H1 (cell line): ENCODE measurements around the gene AGO3. TPM values are rescaled to one million over a fixed set of nuclear protein-coding genes. Genes with fewer than 3 reads are reported as not detected.

Experiments
- CTCF ChIA-PET: fragments of 300-600 bp; sonication (Branson Sonifier 250); formaldehyde crosslinking; loops from one replicate; lab custom pipeline; 2021; ENCODE audit not compliant: partially characterized antibody; lab: Charles Lee
- POLR2A ChIA-PET: fragments of 300-600 bp; sonication (Branson Sonifier 250); formaldehyde crosslinking; loops from one replicate; lab custom pipeline; 2021; ENCODE audit warnings: inconsistent platforms; ENCODE audit not compliant: partially characterized antibody; lab: Charles Lee
- DNase-seq, 2 experiments: peaks; one replicate each; pipeline versions ENCODE4 v3.0.0 to v3.0.0-alpha.2; 2010 to 2022; ENCODE audit warnings: low spot score in 2 of 2, low read depth in 1 of 2, mixed read lengths in 1 of 2
- FAIRE-seq: peaks from 2 replicates; lab custom pipeline; 2011; peaks lifted over from hg19 to GRCh38; lab: Jason Lieb, UNC
- H2AFZ ChIP-seq: 2 replicates; pipeline ENCODE4 v1.8.1; 2012; ENCODE audit warnings: low read length, inconsistent platforms
- H2AK5ac ChIP-seq: 2 replicates; pipeline ENCODE4 v1.6.1; 2013; ENCODE audit warnings: low read depth, low read length
- H2BK120ac ChIP-seq: replicated peaks from 2 replicates; pipeline ENCODE3; 2013; ENCODE audit warnings: low read depth, low read length, inconsistent platforms
- H2BK12ac ChIP-seq: 2 replicates; pipeline ENCODE4 v1.6.1; 2013; ENCODE audit warnings: low read depth, low read length
- H2BK15ac ChIP-seq: 2 replicates; pipeline ENCODE4 v1.6.1; 2013; ENCODE audit warnings: low read length
- H2BK20ac ChIP-seq: 2 replicates; pipeline ENCODE4 v1.6.1; 2013; ENCODE audit warnings: low read length
- H2BK5ac ChIP-seq: 2 replicates; pipeline ENCODE4 v1.6.1; 2013; ENCODE audit warnings: low read depth, low read length
- H3K14ac ChIP-seq: 2 replicates; pipeline ENCODE4 v1.6.1; 2013; ENCODE audit warnings: inconsistent platforms; ENCODE audit not compliant: insufficient read length
- H3K18ac ChIP-seq: 2 replicates; pipeline ENCODE4 v1.6.1; 2013; ENCODE audit warnings: low read length; ENCODE audit errors: extremely low read depth
- H3K23ac ChIP-seq: 2 replicates; pipeline ENCODE4 v1.6.1; 2013; ENCODE audit warnings: inconsistent platforms; ENCODE audit not compliant: insufficient read length
- H3K23me2 ChIP-seq: 2 replicates; pipeline ENCODE4 v1.6.1; 2013; ENCODE audit warnings: low read depth, low read length
- H3K27ac ChIP-seq: 2 replicates; pipeline ENCODE4 v1.6.1; 2011; ENCODE audit warnings: low read depth, low read length, inconsistent platforms
- H3K27me3 ChIP-seq, 4 experiments: replicated peaks in 1 of 4; 1 replicate in 1 of 4; 2 replicates in 3 of 4; pipeline versions ENCODE4 v1.6.1 to v1.8.1; 2011 to 2013; ENCODE audit warnings: low read length in 3 of 4, mild to moderate bottlenecking in 3 of 4, inconsistent platforms in 2 of 4, mixed read lengths in 2 of 4, moderate library complexity in 1 of 4; ENCODE audit not compliant: control insufficient read depth in 3 of 4, insufficient read depth in 3 of 4; ENCODE audit errors: extremely low read depth in 1 of 4
- H3K36me3 ChIP-seq, 4 experiments: 2 replicates each; pipeline versions ENCODE4 v1.6.1 to v1.8.1; 2011 to 2013; ENCODE audit warnings: mild to moderate bottlenecking in 4 of 4, low read length in 3 of 4, moderate library complexity in 2 of 4, control low read depth in 1 of 4, inconsistent platforms in 1 of 4; ENCODE audit not compliant: insufficient read depth in 4 of 4, control insufficient read depth in 2 of 4
- H3K4ac ChIP-seq: replicated peaks from 2 replicates; pipeline ENCODE3; 2013; ENCODE audit warnings: low read length, low read depth, mixed read lengths, inconsistent platforms; ENCODE audit not compliant: insufficient read length
- H3K4me1 ChIP-seq, 4 experiments: replicated peaks in 1 of 4; 1 replicate in 1 of 4; 2 replicates in 3 of 4; pipeline versions ENCODE4 v1.6.1 to v1.8.1; 2011 to 2013; ENCODE audit warnings: low read length in 3 of 4, inconsistent platforms in 2 of 4, mixed read lengths in 1 of 4; ENCODE audit not compliant: insufficient read depth in 4 of 4, control insufficient read depth in 3 of 4
- H3K4me2 ChIP-seq, 2 experiments: 2 replicates each; pipeline versions ENCODE4 v1.6.1 to v1.8.1; 2011 to 2013; ENCODE audit warnings: low read depth in 2 of 2, low read length in 2 of 2, control low read depth in 1 of 2, inconsistent platforms in 1 of 2, mild to moderate bottlenecking in 1 of 2; ENCODE audit not compliant: insufficient read depth in 1 of 2
- H3K4me3 ChIP-seq, 4 experiments: fragments of 200-600, 300-600 bp in 1 of 4; sonication (generic), shearing (Covaris generic), sonication (Bioruptor Twin) in 1 of 4; 2 replicates each; pipeline versions ENCODE4 v1.5.1 to v1.8.1; 2011 to 2016; ENCODE audit warnings: low read length in 4 of 4, low read depth in 3 of 4, control low read depth in 2 of 4, inconsistent platforms in 2 of 4, mild to moderate bottlenecking in 2 of 4, mixed read lengths in 1 of 4, moderate library complexity in 1 of 4; ENCODE audit not compliant: insufficient read depth in 2 of 4; ENCODE audit errors: extremely low read depth in 1 of 4
- H3K56ac ChIP-seq: replicated peaks from 2 replicates; pipeline ENCODE3; 2013; ENCODE audit warnings: low read depth, mild to moderate bottlenecking, mixed read lengths, low read length, inconsistent platforms; ENCODE audit not compliant: insufficient read length
- H3K79me1 ChIP-seq: 2 replicates; pipeline ENCODE4 v1.6.1; 2013; ENCODE audit warnings: low read depth, low read length, control low read depth
- H3K79me2 ChIP-seq, 2 experiments: 2 replicates each; pipeline versions ENCODE4 v1.6.1 to v1.8.1; 2012 to 2013; ENCODE audit warnings: low read length in 2 of 2, mild to moderate bottlenecking in 2 of 2, inconsistent platforms in 1 of 2; ENCODE audit not compliant: insufficient read depth in 2 of 2, control insufficient read depth in 1 of 2
- H3K9ac ChIP-seq, 4 experiments: replicated peaks in 1 of 4; 1 replicate in 1 of 4; 2 replicates in 3 of 4; pipeline versions ENCODE4 v1.6.1 to v1.8.1; 2011 to 2013; ENCODE audit warnings: low read depth in 3 of 4, low read length in 3 of 4, control low read depth in 2 of 4, mild to moderate bottlenecking in 2 of 4, moderate library complexity in 2 of 4, inconsistent platforms in 1 of 4; ENCODE audit errors: extremely low read depth in 1 of 4
- H3K9me3 ChIP-seq, 2 experiments: 2 replicates each; pipeline versions ENCODE4 v1.6.1 to v1.8.1; 2012 to 2013; ENCODE audit warnings: mild to moderate bottlenecking in 2 of 2, moderate library complexity in 2 of 2, control low read depth in 1 of 2, inconsistent platforms in 1 of 2, low read depth in 1 of 2, low read length in 1 of 2, mixed read lengths in 1 of 2; ENCODE audit not compliant: insufficient read depth in 2 of 2
- H4K20me1 ChIP-seq, 2 experiments: replicated peaks in 1 of 2; 2 replicates each; pipeline versions ENCODE3 to v1.8.1; 2011 to 2013; ENCODE audit warnings: inconsistent platforms in 2 of 2, low read length in 2 of 2, mild to moderate bottlenecking in 1 of 2; ENCODE audit not compliant: insufficient read depth in 2 of 2, control insufficient read depth in 1 of 2
- H4K5ac ChIP-seq: 2 replicates; pipeline ENCODE4 v1.6.1; 2013; ENCODE audit warnings: low read length, low read depth, mixed read lengths, inconsistent platforms; ENCODE audit not compliant: insufficient read length
- H4K8ac ChIP-seq: 2 replicates; pipeline ENCODE4 v1.8.0; 2013; ENCODE audit warnings: mild to moderate bottlenecking, moderate library complexity, low read length, inconsistent platforms; ENCODE audit not compliant: insufficient read depth; ENCODE audit errors: extremely low read depth
- H4K91ac ChIP-seq: replicated peaks from 2 replicates; pipeline ENCODE3; 2013; ENCODE audit warnings: low read length, mixed read lengths, inconsistent platforms; ENCODE audit not compliant: insufficient read length
- EP300 ChIP-seq, 2 experiments: IDR thresholded peaks; 1 replicate in 1 of 2; 2 replicates in 1 of 2; pipeline ENCODE4 v1.6.1; 2011 to 2012; ENCODE audit warnings: low read depth in 2 of 2, low read length in 2 of 2, mild to moderate bottlenecking in 2 of 2, borderline replicate concordance in 1 of 2, inconsistent platforms in 1 of 2, moderate library complexity in 1 of 2
- FOSL1 ChIP-seq: IDR thresholded peaks from 2 replicates; pipeline ENCODE4 v1.6.1; 2011; ENCODE audit warnings: mild to moderate bottlenecking, low read depth, low read length, moderate library complexity; ENCODE audit not compliant: insufficient read depth
- HDAC2 ChIP-seq, 2 experiments: fragments of 300-600 bp in 1 of 2; sonication (generic) in 1 of 2; IDR thresholded peaks; 2 replicates each; pipeline ENCODE4 v1.6.1; 2011 to 2012; ENCODE audit warnings: low read depth in 2 of 2, low read length in 2 of 2, mild to moderate bottlenecking in 2 of 2, moderate library complexity in 2 of 2, borderline replicate concordance in 1 of 2, inconsistent platforms in 1 of 2
- KDM1A ChIP-seq: fragments of 200-600, 300-600 bp; sonication (generic); IDR thresholded peaks from 2 replicates; pipeline ENCODE4 v1.7.1; 2016; ENCODE audit warnings: mild to moderate bottlenecking, low read length, borderline replicate concordance
- MAFK ChIP-seq: IDR thresholded peaks from 2 replicates; pipeline ENCODE4 v1.6.1; 2012; ENCODE audit warnings: low read depth, mild to moderate bottlenecking, improper control_type of control experiment, low read length
- RAD21 ChIP-seq, 2 experiments: IDR thresholded peaks in 1 of 2; conservative IDR thresholded peaks in 1 of 2; 2 replicates each; pipeline ENCODE4 v1.6.1; 2011; ENCODE audit warnings: low read depth in 2 of 2, low read length in 2 of 2, improper control_type of control experiment in 1 of 2, inconsistent platforms in 1 of 2, mild to moderate bottlenecking in 1 of 2, moderate library complexity in 1 of 2
- RFX5 ChIP-seq: IDR thresholded peaks from 2 replicates; pipeline ENCODE4 v1.6.1; 2011; ENCODE audit warnings: low read depth, low read length, improper control_type of control experiment, borderline replicate concordance
- SIN3A ChIP-seq, 2 experiments: IDR thresholded peaks in 1 of 2; conservative IDR thresholded peaks in 1 of 2; 2 replicates each; pipeline ENCODE4 v1.6.1; 2011 to 2012; ENCODE audit warnings: low read length in 2 of 2, improper control_type of control experiment in 1 of 2, low read depth in 1 of 2, mild to moderate bottlenecking in 1 of 2
- SP4 ChIP-seq: IDR thresholded peaks from 2 replicates; pipeline ENCODE4 v1.6.1; 2012; ENCODE audit warnings: low read length, inconsistent platforms
- YY1 ChIP-seq: IDR thresholded peaks from 2 replicates; pipeline ENCODE4 v1.6.1; 2011; ENCODE audit warnings: low read depth, mild to moderate bottlenecking, low read length
- WGBS, 2 experiments: shearing (Covaris generic) in 1 of 2; methylation state at CpG; one replicate each; pipeline versions ENCODE4 v1.1.6 to v1.1.7; 2013 to 2015; ENCODE audit warnings: low lambda C conversion rate in 2 of 2, mixed read lengths in 2 of 2, inconsistent platforms in 1 of 2, low coverage in 1 of 2, missing lambda C conversion rate in 1 of 2; ENCODE audit not compliant: insufficient replicate concordance in 2 of 2, insufficient coverage in 1 of 2, insufficient read length in 1 of 2; ENCODE audit errors: extremely low coverage in 1 of 2, missing lambda C conversion rate in 1 of 2; 5-methylcytosine and 5-hydroxymethylcytosine counted together
- polyA plus RNA-seq, 7 experiments: library from polyadenylated mRNA; depleted of rRNA in 3 of 7; stranded (reverse) in 5 of 7; unstranded in 2 of 7; fragments of >200 nt in 5 of 7; fragments of 200-250 nt in 2 of 7; gene quantifications; 1 replicate in 5 of 7; 2 replicates in 1 of 7; 4 replicates in 1 of 7; pipeline versions ENCODE4 v1.2.1 to v1.2.3, GENCODE V29; 2011 to 2013; ENCODE audit warnings: missing spikeins in 2 of 7, mixed read lengths in 2 of 7
- total RNA-seq: library from RNA; stranded (reverse); fragmentation: NEBNext Ultra II Directional; extraction: Animal tissue kit (Norgen Biotek cat#: 25700); gene quantifications from 2 replicates; pipeline ENCODE4 v1.2.1, GENCODE V29; 2021

AGO3 gene
- total and polyA plus RNA-seq, 2 of the 8 experiments (the other 6 are each of a cell fraction or from before 2014, with no cell fraction given), result 10.7 to 26.4 TPM

- Histone ChIP-seq H2AK5ac (no peak overlapping the region), H4K8ac (0 out of 2 replicates have a peak overlapping the region, but pooled peaks have one; percentile 4), H3K27ac (no peak overlapping the region), H2BK20ac (no peak overlapping the region), H2BK5ac (no peak overlapping the region), H3K4me1 (peaks cover 0 to 11% (median 7%) of the 10 kb centered on the region in 4 experiments; a peak in 3 of 7 replicates), H3K9me3 (no peaks in the 10 kb centered on the region), H2BK12ac (no peak overlapping the region), H3K27me3 (0 out of 7 replicates have a peak, but pooled peaks cover 0 to 2% (median 0%) of the 10 kb centered on the region in 4 experiments), H4K91ac (peak overlapping the region; percentile 47), H3K56ac (no peak overlapping the region), H3K36me3 (peaks cover 0 to 3% (median 3%) of the 10 kb centered on the region in 4 experiments; a peak in 3 of 8 replicates), H3K79me2 (no peaks in the 10 kb centered on the region), H3K14ac (no peak overlapping the region), H3K4me3 (no peak overlapping the region), H4K20me1 (no peaks in the 10 kb centered on the region), H2BK120ac (no peak overlapping the region), H3K23me2 (no peaks in the 10 kb centered on the region), H2AFZ (no peak overlapping the region; the same call in 1 of the 2 replicates), H4K5ac (no peak overlapping the region), H3K9ac (no peak overlapping the region), H2BK15ac (no peak overlapping the region), H3K4me2 (peak overlapping the region in 1 of 2 experiments; percentile 15; a peak in 3 of 4 replicates), H3K79me1 (no peaks in the 10 kb centered on the region), H3K4ac (no peak overlapping the region), H3K23ac (no peak overlapping the region), H3K18ac (no peak overlapping the region)
- DNase-seq (peak; percentile 76 to 96), FAIRE-seq (peak; percentile 88)
- ChIA-PET CTCF (interaction anchor here (0.6 to 32.6 kb wide), 19 partner anchors 9 to 304 kb away, joined by 3 to 738 read pairs (median 6); partner anchors contain the start of genes COL8A2 and TRAPPC3), POLR2A (interaction anchor here (7.8 kb wide), 1 partner anchor 34 kb away, joined by 61 read pairs; no protein-coding TSS in a partner anchor)
- WGBS, 2 experiments, result 52% methylated on average over 17 of the region's 18 CpGs; no CpG with 5 or more reads in 1 of the 2 experiments
- TF ChIP-seq RAD21 (IDR thresholded peaks at IDR 0.05 in 1 of 2, conservative IDR thresholded peaks at IDR 0.05 in 1 of 2; ENCODE audit: low read depth in 2 of 2, low read length in 2 of 2) (peak; percentile 97 to 98), SIN3A (conservative IDR thresholded peaks at IDR 0.05 in 1 of 2, IDR thresholded peaks at IDR 0.05 in 1 of 2; ENCODE audit: low read depth in 1 of 2, low read length in 2 of 2) (no peak), MAFK (no peak), HDAC2 (IDR thresholded peaks at IDR 0.05; ENCODE audit: borderline replicate concordance in 1 of 2, low read depth in 2 of 2, low read length in 2 of 2) (0 out of 4 replicates have a peak, but pooled peaks of 1 of the 2 experiments have one; percentile 43), KDM1A (peak; percentile 46; the same call in 1 of the 2 replicates), SP4 (no peak), YY1 (0 out of 2 replicates have a peak, but pooled peaks have one; percentile 31), EP300 (IDR thresholded peaks at IDR 0.05; ENCODE audit: borderline replicate concordance in 1 of 2, low read depth in 2 of 2, low read length in 2 of 2) (no peak), FOSL1 (no peak), RFX5 (no peak)
Observed at GRCh38 chr1:36099681-36100341, 168.9 kb downstream of the AGO3 start.
